ENCODE measurements around the gene ANO5. TPM values are rescaled to one million over a fixed set of nuclear protein-coding genes. Genes with fewer than 3 reads are reported as not detected.

Gene ANO5
- total and polyA plus RNA-seq, 2 of the 4 experiments (the other 2 are of a cell fraction): not detected

GRCh38 chr11:22275600-22275999 lies 82.7 kb downstream of the ANO5 start:
- H3K27ac ChIP-seq (ENCODE audit: insufficient read depth, low read length): no peak overlapping the region
- no peak overlapping the region for H4K5ac ChIP-seq (ENCODE audit: low read depth, low read length)
- H3K79me1 ChIP-seq (ENCODE audit: low read depth in 1 of 2, low read length in 2 of 2): no peaks in the 10 kb centered on the region
- in situ Hi-C loops (cut with MboI; ENCODE audit: low sequenced_read_pairs) (no loop called here), intact Hi-C loops (cut with micrococcal nuclease) (no loop called here), dilution Hi-C loops (cut with HindIII; ENCODE audit: low sequenced_read_pairs, unreplicated experiment) (no loop called here)
- no peak overlapping the region for H2BK5ac ChIP-seq (ENCODE audit: low read depth, low read length, poor library complexity, severe bottlenecking)
- no peaks in the 10 kb centered on the region for H3K36me3 ChIP-seq (ENCODE audit: control insufficient read depth, insufficient read depth, low read length)
- no TSS peak for BruUV-seq (replicated peaks)
- no peak for DNase-seq
- H4K91ac ChIP-seq (ENCODE audit: insufficient read depth, low read depth, low read length): no peak overlapping the region
- no peaks in the 10 kb centered on the region for H3K9me1 ChIP-seq (ENCODE audit: insufficient read depth, low read length)
- TF ChIP-seq POLR2A (IDR thresholded peaks at IDR 0.05; ENCODE audit: low read depth, low read length) (no peak), CEBPB (IDR thresholded peaks at IDR 0.05; ENCODE audit: low read depth, low read length) (no peak), RCOR1 (IDR thresholded peaks at IDR 0.05; ENCODE audit: insufficient replicate concordance, low read length) (no peak), BHLHE40 (IDR thresholded peaks at IDR 0.05; ENCODE audit: low read depth, low read length) (no peak), MAFK (IDR thresholded peaks at IDR 0.05; ENCODE audit: low read depth, low read length) (no peak), NFE2L2 (IDR thresholded peaks at IDR 0.05; ENCODE audit: low read depth, low read length) (no peak), SMC3 (IDR thresholded peaks at IDR 0.05; ENCODE audit: low read depth, low read length) (no peak), FOS (IDR thresholded peaks at IDR 0.05; ENCODE audit: low read depth, low read length) (no peak), MXI1 (IDR thresholded peaks at IDR 0.05; ENCODE audit: borderline replicate concordance, low read depth, low read length) (no peak), RAD21 (IDR thresholded peaks at IDR 0.05; ENCODE audit: low read length) (no peak)
- TF ChIP-seq, protein P1, sequence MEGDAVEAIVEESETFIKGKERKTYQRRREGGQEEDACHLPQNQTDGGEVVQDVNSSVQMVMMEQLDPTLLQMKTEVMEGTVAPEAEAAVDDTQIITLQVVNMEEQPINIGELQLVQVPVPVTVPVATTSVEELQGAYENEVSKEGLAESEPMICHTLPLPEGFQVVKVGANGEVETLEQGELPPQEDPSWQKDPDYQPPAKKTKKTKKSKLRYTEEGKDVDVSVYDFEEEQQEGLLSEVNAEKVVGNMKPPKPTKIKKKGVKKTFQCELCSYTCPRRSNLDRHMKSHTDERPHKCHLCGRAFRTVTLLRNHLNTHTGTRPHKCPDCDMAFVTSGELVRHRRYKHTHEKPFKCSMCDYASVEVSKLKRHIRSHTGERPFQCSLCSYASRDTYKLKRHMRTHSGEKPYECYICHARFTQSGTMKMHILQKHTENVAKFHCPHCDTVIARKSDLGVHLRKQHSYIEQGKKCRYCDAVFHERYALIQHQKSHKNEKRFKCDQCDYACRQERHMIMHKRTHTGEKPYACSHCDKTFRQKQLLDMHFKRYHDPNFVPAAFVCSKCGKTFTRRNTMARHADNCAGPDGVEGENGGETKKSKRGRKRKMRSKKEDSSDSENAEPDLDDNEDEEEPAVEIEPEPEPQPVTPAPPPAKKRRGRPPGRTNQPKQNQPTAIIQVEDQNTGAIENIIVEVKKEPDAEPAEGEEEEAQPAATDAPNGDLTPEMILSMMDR (conservative IDR thresholded peaks at IDR 0.05; ENCODE audit: low read depth, low read length): no peak
- TF ChIP-seq, protein P2, sequence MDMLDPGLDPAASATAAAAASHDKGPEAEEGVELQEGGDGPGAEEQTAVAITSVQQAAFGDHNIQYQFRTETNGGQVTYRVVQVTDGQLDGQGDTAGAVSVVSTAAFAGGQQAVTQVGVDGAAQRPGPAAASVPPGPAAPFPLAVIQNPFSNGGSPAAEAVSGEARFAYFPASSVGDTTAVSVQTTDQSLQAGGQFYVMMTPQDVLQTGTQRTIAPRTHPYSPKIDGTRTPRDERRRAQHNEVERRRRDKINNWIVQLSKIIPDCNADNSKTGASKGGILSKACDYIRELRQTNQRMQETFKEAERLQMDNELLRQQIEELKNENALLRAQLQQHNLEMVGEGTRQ (IDR thresholded peaks at IDR 0.05; ENCODE audit: low read depth, low read length): no peak
- H4K8ac ChIP-seq (ENCODE audit: low read depth in 2 of 2, low read length in 2 of 2): no peak overlapping the region
- no peaks in the 10 kb centered on the region for H3K9me3 ChIP-seq (ENCODE audit: control insufficient read depth, insufficient read depth, low read length)
- no peak overlapping the region for H2AFZ ChIP-seq (replicated peaks; ENCODE audit: low read length, poor library complexity)
- H3K14ac ChIP-seq (replicated peaks; ENCODE audit: low read depth, low read length): no peak overlapping the region
- no peak overlapping the region for H2AK5ac ChIP-seq (ENCODE audit: low read depth, low read length)
- no peak overlapping the region for H3K56ac ChIP-seq (ENCODE audit: extremely low read depth, insufficient read depth, low read length)
- H3K27me3 ChIP-seq (ENCODE audit: control insufficient read depth, insufficient read depth, low read length): no peaks in the 10 kb centered on the region
- H3K4me3 ChIP-seq (ENCODE audit: insufficient read depth, low read depth, low read length): no peak overlapping the region
- H4K20me1 ChIP-seq (ENCODE audit: insufficient read depth, low read length): no peaks in the 10 kb centered on the region
- no peak overlapping the region for H2BK15ac ChIP-seq (ENCODE audit: low read depth, low read length)
- H3K4ac ChIP-seq (ENCODE audit: low read depth, low read length): no peak overlapping the region
- no peak overlapping the region for H3K23ac ChIP-seq (ENCODE audit: low read depth, low read length)
- no peaks in the 10 kb centered on the region for H3K4me1 ChIP-seq (ENCODE audit: control insufficient read depth, insufficient read depth, low read length)
- ChIA-PET POLR2A (ENCODE audit: unreplicated experiment) (no interaction called here), CTCF (no interaction called here)
- no peak overlapping the region for H3K18ac ChIP-seq (ENCODE audit: low read depth, low read length)
- no peak overlapping the region for H2BK20ac ChIP-seq (ENCODE audit: low read depth, low read length)
- no peak for ATAC-seq (ENCODE audit: low read depth)
- no peak overlapping the region for H2AK9ac ChIP-seq (replicated peaks; ENCODE audit: low read depth, low read length, poor library complexity)
- H3K4me2 ChIP-seq (ENCODE audit: low read depth, low read length): no peak overlapping the region
- H3K9ac ChIP-seq (ENCODE audit: low read depth, low read length): no peak overlapping the region
- H2BK120ac ChIP-seq (ENCODE audit: low read depth, low read length): no peak overlapping the region

Data from IMR-90 (cell line).